GM18951 (cell line): ENCODE data around the gene ERBB4.
"Not testable (repeated sequence)": the region's sequence is repeated elsewhere in the genome, so short reads cannot be mapped to it uniquely, and the experiment has no call there.

ENCODE experiments used
- POLR2A ChIP-seq: IDR thresholded peaks from 4 replicates; pipeline ENCODE4 v1.6.1; 2011; ENCODE audit warnings: mild to moderate bottlenecking; ENCODE audit not compliant: insufficient read length, insufficient read depth; ENCODE audit errors: extremely low read depth
- in situ Hi-C: fragments of 300-500 bp; cut with MboI; formaldehyde crosslinking; loops from one replicate; pipeline ENCODE4 v1.12.0; 2022; ENCODE audit warnings: low sequenced_read_pairs, mixed read lengths, inconsistent platforms; ENCODE audit not compliant: unreplicated experiment

The ERBB4 gene

DNA sequence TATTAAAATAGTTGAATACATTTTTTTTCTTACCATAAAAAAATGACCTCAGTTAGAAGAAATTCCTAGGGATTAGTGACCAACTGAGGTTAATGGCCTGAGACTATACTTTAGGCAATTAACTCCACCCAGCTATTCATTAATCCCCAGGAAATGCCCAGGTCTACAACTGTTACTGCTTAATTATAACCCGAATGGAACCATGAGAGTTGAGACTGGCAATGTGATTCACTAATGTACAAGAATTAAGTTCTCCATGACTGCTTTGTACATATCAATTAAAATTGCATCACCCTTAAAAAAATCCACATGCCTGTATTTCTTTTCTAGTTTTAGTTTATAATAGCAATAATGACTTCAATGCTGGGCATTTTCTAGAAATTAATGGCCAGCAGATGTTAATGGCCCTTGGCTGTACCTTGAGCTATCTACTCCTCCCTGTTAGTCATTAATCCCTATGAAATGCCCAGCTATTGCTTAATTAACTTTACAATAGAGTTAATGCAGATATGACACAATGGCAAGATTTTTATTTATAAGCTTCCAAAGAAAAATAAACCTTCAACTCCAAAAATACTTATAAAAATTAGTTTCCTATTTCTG lies 44.1 kb downstream of the ERBB4 start:
- in situ Hi-C loops = no loop called here
- no peak for TF ChIP-seq POLR2A

DNA sequence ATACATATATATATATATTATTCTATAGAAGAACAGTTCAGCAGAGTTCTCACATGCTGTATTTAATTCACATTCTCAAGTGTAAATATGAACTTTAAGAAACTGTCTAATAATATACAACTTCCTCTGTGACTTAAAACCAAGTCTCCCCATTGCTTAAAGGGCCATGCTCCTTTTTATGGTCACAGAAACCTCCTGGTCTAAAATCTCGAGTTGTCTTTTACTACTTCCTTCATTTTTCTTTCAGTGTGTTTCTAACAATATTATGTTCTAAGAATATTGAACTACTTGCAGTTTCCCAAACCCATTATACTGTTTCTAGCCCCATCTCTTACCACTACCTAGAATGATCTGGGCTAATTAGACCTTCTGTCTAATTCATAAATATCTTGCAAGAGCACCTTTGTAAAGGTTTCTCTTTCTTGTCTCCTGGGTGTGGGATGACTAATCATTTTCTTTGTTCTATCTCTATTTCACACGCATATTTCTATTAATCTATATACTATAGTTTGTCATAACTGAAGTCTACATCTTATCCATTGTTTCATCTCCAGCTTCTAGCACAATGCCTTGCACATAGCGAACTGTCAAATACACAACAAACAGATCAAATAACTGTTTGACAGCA lies 48.8 kb downstream of the ERBB4 start:
- in situ Hi-C loops = no loop called here
- no peak for TF ChIP-seq POLR2A

- in situ Hi-C loops = no loop called here
- no peak for TF ChIP-seq POLR2A
Measured at GRCh38 chr2:212488611-212489010, 50.0 kb downstream of the ERBB4 start.

DNA sequence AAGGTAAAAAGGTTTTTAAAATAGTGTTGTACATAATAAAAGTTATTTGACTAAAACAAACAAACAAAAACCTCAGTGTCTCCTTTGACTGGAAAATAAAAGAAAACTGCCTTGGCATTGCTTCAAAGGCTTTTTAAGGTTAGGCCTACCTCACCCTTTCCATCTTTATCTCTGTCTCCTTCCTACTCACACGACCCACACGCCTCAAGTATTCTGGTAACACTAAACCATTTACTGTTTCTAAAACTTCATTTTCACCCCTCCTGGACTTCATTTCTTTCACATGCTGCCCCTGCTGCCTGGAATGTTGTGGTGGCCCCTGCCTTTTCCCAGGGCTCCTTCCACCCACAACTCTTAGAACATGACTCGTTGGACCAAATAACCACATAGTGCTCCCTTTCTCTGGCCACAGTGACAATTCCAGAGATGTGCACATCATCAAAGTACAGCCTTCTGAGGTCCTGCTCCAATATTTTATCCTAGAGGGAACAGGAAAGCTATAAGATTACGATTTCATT lies 54.0 kb downstream of the ERBB4 start:
- in situ Hi-C loops = no loop called here
- no peak for TF ChIP-seq POLR2A

DNA sequence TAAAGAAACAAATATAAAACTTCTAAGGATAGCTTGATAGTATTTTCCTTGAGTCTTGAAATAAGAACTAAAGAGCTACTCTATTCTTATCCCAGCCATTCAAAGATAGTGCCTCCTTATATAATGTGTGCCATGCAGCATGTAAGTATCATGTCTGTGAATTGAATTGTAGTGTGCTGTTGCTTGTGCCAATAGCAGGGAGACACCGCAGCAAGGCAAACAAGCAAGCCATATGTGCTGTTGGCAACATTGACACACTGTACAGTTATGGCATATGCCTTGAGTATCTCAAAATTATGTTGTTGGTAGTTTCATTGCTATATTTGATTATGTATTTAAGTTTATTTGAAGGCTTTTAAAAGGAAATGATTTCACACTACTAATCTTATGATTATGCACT lies 58.2 kb downstream of the ERBB4 start:
- in situ Hi-C loops = no loop called here
- TF ChIP-seq POLR2A = no peak

DNA sequence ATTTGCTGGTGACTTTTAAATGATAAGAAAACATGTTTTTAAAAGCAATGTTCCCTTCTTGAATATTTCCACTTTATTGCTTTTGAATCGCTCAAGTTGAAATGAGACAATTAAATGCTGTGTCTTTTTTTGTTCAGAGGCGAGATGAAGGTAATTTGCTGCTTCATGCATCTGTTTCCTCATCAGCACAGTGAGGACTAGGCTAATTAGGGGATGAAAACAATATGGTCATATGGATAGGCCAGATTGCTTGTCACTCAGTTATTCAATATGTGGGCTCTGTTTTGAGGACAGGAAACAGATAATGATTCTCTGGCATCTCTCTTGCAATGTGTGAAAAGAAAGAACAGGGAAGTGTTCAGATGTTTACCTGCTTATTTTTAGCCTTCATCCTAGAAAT lies 61.0 kb downstream of the ERBB4 start:
- no peak for TF ChIP-seq POLR2A
- in situ Hi-C loops = no loop called here

- TF ChIP-seq POLR2A = no peak
- in situ Hi-C loops = no loop called here
Measured at GRCh38 chr2:212473211-212473610, 65.4 kb downstream of the ERBB4 start.

DNA sequence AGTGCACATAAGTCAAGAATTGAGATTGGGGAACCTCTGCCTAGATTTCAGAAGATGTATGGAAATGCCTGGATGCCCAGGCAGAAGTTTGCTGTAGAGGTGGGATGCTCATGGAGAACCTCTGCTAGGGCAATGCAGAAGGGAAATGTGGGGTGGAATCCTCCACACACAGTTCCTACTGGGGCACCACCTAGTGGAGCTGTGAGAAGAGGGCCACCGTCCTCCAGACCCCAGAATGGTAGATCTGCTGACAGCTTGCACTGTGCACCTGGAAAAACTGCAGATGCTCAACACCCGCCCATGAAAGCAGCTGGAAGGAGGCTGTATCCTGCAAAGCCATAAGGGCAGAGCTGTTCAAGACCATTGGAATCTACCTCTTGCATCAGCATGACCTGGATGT lies 71.1 kb downstream of the ERBB4 start:
- in situ Hi-C loops = not testable (repeated sequence)

- no peak for TF ChIP-seq POLR2A
- in situ Hi-C loops = no loop called here
Measured at GRCh38 chr2:212465456-212465855, 73.1 kb downstream of the ERBB4 start.

DNA sequence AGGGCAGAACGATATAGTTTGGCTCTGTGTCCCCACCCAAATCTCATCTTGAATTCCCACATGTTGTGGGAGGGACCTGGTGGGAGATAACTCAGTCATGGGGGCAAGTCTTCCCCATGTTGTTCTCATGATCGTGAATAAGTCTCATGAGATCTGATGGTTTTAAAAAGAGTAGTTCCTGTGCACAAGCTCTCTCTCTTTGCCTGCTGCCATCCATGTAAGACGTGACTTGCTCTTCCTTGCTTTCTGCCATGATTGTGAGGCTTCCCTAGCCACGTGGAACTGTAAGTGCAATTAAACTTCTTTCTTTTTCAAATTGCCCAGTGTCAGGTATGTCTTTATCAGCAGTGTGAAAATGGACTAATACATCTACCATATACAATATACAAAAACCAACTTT lies 76.9 kb downstream of the ERBB4 start:
- in situ Hi-C loops = not testable (repeated sequence)

DNA sequence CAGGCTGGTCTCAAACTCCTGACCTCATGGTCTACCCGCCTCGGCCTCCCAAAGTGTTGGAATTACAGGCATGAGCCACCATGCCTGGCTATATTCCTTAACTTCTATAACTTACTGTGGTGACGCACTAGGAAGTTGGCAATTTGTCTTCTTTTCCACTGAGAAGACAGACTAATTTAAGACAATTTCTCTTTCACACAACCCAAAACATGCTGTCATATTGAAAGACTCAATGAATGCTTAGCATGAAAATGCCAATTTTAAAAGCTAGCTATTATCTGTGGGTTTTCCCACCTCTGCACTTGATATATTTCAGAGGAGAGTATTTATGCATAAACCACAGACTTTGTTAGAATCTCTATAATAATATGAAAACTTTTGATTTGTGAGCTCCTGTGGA lies 84.5 kb downstream of the ERBB4 start:
- in situ Hi-C loops = no loop called here
- no peak for TF ChIP-seq POLR2A

DNA sequence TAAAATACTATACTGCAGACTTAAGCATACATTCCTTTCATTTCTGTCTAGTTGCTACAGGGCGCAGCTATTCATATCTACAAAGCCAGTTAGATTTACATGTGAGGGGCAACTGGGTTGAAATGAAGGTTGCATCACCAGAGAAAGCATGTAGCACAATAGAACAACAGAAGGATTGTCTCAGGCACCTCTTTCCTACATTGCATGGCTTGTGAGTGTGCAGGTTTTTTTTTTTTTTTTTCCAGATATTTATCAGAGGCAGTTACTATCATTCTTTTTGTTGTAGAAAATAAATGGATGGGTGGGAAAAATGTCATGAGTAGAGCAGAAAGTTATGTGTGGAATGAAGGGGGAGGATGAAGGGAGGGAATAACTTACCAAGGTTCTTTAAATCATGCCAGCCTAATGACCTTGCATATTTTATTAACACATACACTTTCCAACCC lies 86.8 kb downstream of the ERBB4 start:
- in situ Hi-C loops = no loop called here
- no peak for TF ChIP-seq POLR2A

DNA sequence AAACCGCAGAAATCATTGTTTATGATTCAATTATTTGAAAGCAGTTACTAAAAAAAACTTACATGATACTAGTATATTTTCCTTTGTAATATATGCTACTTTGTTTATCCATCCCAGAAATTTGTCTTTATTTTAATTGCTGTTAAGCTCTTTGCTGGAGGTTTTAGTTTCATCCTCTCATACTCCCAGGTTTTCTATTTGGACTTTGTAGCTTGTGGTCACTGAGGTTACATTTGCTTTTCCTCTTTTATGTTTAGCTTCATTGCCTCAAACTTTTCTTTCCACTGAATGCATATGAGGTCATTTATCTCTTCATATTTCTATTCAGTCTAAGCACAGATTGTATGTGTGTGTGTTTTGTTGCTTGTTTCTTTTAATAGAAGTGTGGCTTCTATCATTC lies 89.9 kb downstream of the ERBB4 start:
- no peak for TF ChIP-seq POLR2A
- in situ Hi-C loops = no loop called here

- in situ Hi-C loops = no loop called here
Measured at GRCh38 chr2:212441821-212442220, 96.8 kb downstream of the ERBB4 start.

More at GRCh38 chr2:212441821-212442220, 96.8 kb downstream of the ERBB4 start:
- no peak for TF ChIP-seq POLR2A
